H1 (cell line): ENCODE results near the gene ADAMTS17. TPM values are rescaled to one million over a fixed set of nuclear protein-coding genes. Genes with fewer than 3 reads are reported as not detected.

Experiments
- BRCA1 ChIP-seq: IDR thresholded peaks from 2 replicates; pipeline ENCODE4 v1.6.1; 2012; ENCODE audit warnings: low read depth, low read length, improper control_type of control experiment
- CHD1 ChIP-seq: IDR thresholded peaks from 2 replicates; pipeline ENCODE4 v1.6.1; 2012; ENCODE audit warnings: low read depth, low read length, improper control_type of control experiment
- FOSL1 ChIP-seq: IDR thresholded peaks from 2 replicates; pipeline ENCODE4 v1.6.1; 2011; ENCODE audit warnings: mild to moderate bottlenecking, low read depth, low read length, moderate library complexity; ENCODE audit not compliant: insufficient read depth
- GABPA ChIP-seq: IDR thresholded peaks from 2 replicates; pipeline ENCODE4 v1.6.1; 2011; ENCODE audit warnings: mild to moderate bottlenecking, low read length, moderate library complexity, borderline replicate concordance; ENCODE audit not compliant: insufficient read depth
- JUN ChIP-seq: IDR thresholded peaks from 2 replicates; pipeline ENCODE4 v1.6.1; 2011; ENCODE audit warnings: low read depth, mild to moderate bottlenecking, improper control_type of control experiment, low read length
- KDM4A ChIP-seq: IDR thresholded peaks from one replicate; pipeline ENCODE4 v1.7.1; 2012; ENCODE audit warnings: low read depth, mild to moderate bottlenecking, moderate library complexity, low read length, inconsistent platforms; ENCODE audit not compliant: severe bottlenecking
- PHF8 ChIP-seq: fragments of 200-600 bp; sonication (generic); conservative IDR thresholded peaks from 2 replicates; pipeline ENCODE4 v1.7.1; 2012; ENCODE audit warnings: low read depth, mild to moderate bottlenecking, inconsistent platforms, low read length, moderate library complexity
- RAD21 ChIP-seq, 2 experiments: IDR thresholded peaks in 1 of 2; conservative IDR thresholded peaks in 1 of 2; 2 replicates each; pipeline ENCODE4 v1.6.1; 2011; ENCODE audit warnings: low read depth in 2 of 2, low read length in 2 of 2, improper control_type of control experiment in 1 of 2, inconsistent platforms in 1 of 2, mild to moderate bottlenecking in 1 of 2, moderate library complexity in 1 of 2
- RBBP5 ChIP-seq: IDR thresholded peaks from 2 replicates; pipeline ENCODE4 v1.7.1; 2012; ENCODE audit warnings: low read depth, mild to moderate bottlenecking, inconsistent platforms, low read length, moderate library complexity, borderline replicate concordance
- SIN3A ChIP-seq, 2 experiments: IDR thresholded peaks in 1 of 2; conservative IDR thresholded peaks in 1 of 2; 2 replicates each; pipeline ENCODE4 v1.6.1; 2011 to 2012; ENCODE audit warnings: low read length in 2 of 2, improper control_type of control experiment in 1 of 2, low read depth in 1 of 2, mild to moderate bottlenecking in 1 of 2
- SIX5 ChIP-seq: IDR thresholded peaks from 2 replicates; pipeline ENCODE4 v1.6.1; 2011; ENCODE audit warnings: mild to moderate bottlenecking, low read depth, low read length
- TAF1 ChIP-seq: IDR thresholded peaks from 2 replicates; pipeline ENCODE4 v1.6.1; 2011; ENCODE audit warnings: mild to moderate bottlenecking, low read depth, low read length
- ZNF274 ChIP-seq: IDR thresholded peaks from 2 replicates; pipeline ENCODE4 v1.7.0; 2012; ENCODE audit warnings: low read length, borderline replicate concordance; ENCODE audit errors: extremely low read depth
- polyA plus RNA-seq, 7 experiments: library from polyadenylated mRNA; depleted of rRNA in 3 of 7; stranded (reverse) in 5 of 7; unstranded in 2 of 7; fragments of >200 nt in 5 of 7; fragments of 200-250 nt in 2 of 7; gene quantifications; 1 replicate in 5 of 7; 2 replicates in 1 of 7; 4 replicates in 1 of 7; pipeline versions ENCODE4 v1.2.1 to v1.2.3, GENCODE V29; 2011 to 2013; ENCODE audit warnings: missing spikeins in 2 of 7, mixed read lengths in 2 of 7
- total RNA-seq: library from RNA; stranded (reverse); fragmentation: NEBNext Ultra II Directional; extraction: Animal tissue kit (Norgen Biotek cat#: 25700); gene quantifications from 2 replicates; pipeline ENCODE4 v1.2.1, GENCODE V29; 2021
- TF ChIP-seq, protein P1 (sequence below): IDR thresholded peaks from 2 replicates; pipeline ENCODE4 v1.6.1; 2011; ENCODE audit warnings: low read length, improper control_type of control experiment
- TF ChIP-seq, protein P2 (sequence below): IDR thresholded peaks from 2 replicates; pipeline ENCODE4 v1.6.1; 2011; ENCODE audit warnings: low read depth, mild to moderate bottlenecking, low read length; ENCODE audit not compliant: insufficient read depth
- TF ChIP-seq, protein P3 (sequence below): IDR thresholded peaks from 2 replicates; pipeline ENCODE4 v1.6.1; 2012; ENCODE audit warnings: inconsistent platforms

ADAMTS17 gene
- total and polyA plus RNA-seq, 2 of the 8 experiments (the other 6 are each of a cell fraction or from before 2014, with no cell fraction given) = 0.51 to 1.7 TPM

DNA sequence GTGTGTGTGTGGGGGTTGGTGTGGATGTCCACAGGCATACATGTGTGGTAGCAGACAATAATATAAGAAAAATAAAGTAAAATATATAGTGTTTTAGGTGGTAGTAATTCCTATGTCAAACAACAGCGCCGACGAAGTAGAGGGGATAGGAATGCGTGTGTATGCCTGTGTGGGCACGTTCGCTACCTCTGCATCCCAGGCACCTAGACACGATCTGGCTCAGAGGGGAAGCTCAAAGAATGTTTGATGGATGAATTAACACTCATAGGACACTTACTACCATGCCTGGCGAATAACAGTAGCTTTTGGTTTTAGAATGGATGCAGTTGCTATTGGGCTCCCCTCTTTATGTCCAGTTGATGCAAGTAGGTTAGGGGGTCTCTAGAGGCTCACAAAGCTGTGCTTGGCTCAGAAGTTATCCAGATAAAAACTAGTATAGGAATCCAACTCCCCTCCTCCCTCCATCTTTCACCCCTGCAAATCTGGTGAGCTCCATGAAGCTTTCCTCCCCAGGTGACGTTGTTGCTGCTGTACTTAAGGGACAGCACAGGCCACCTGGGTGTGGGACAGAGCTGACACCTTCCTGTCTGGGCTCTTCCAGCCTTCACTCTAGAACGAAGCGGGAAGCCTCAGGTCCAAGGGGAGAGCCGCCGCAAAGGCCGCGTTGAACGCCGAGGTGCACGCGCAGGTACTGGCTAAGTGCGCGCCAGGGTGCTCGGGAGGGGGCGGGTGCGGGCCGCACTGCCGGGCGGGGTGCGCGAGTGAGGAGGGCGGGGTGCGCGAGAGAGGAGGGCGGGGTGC, 415.9 kb downstream of the ADAMTS17 start (continued):
- TF ChIP-seq PHF8 (0 out of 2 replicates have a peak, but pooled peaks have one; percentile 39), RBBP5 (0 out of 2 replicates have a peak, but pooled peaks have one; percentile 42), KDM4A (peak; percentile 50), TAF1 (no peak), SIX5 (no peak), SIN3A (conservative IDR thresholded peaks at IDR 0.05 in 1 of 2, IDR thresholded peaks at IDR 0.05 in 1 of 2; ENCODE audit: low read depth in 1 of 2, low read length in 2 of 2) (no peak), JUN (no peak), RAD21 (IDR thresholded peaks at IDR 0.05 in 1 of 2, conservative IDR thresholded peaks at IDR 0.05 in 1 of 2; ENCODE audit: low read depth in 2 of 2, low read length in 2 of 2) (no peak), CHD1 (no peak), FOSL1 (no peak), ZNF274 (no peak), BRCA1 (no peak), GABPA (no peak)
- TF ChIP-seq, protein P1, sequence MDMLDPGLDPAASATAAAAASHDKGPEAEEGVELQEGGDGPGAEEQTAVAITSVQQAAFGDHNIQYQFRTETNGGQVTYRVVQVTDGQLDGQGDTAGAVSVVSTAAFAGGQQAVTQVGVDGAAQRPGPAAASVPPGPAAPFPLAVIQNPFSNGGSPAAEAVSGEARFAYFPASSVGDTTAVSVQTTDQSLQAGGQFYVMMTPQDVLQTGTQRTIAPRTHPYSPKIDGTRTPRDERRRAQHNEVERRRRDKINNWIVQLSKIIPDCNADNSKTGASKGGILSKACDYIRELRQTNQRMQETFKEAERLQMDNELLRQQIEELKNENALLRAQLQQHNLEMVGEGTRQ = no peak
- TF ChIP-seq, protein P2, sequence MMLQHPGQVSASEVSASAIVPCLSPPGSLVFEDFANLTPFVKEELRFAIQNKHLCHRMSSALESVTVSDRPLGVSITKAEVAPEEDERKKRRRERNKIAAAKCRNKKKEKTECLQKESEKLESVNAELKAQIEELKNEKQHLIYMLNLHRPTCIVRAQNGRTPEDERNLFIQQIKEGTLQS = no peak
- TF ChIP-seq, protein P3, sequence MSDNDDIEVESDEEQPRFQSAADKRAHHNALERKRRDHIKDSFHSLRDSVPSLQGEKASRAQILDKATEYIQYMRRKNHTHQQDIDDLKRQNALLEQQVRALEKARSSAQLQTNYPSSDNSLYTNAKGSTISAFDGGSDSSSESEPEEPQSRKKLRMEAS = peak; percentile 64; the same call in 1 of the 2 replicates
- TF ChIP-seq, all 59 proteins: peak for 5
